Calu3 (cell line): ENCODE measurements around the gene LENG1. TPM values are rescaled to one million over a fixed set of nuclear protein-coding genes. Genes with fewer than 3 reads are reported as not detected.

Experiments used
- BruUV-seq: library from RNA; stranded (reverse); fragments of 400-500 nt; replicated peaks from 2 replicates; lab custom pipeline; 2021; lab: Mats Ljungman, UMichigan
- CTCF ChIA-PET: fragments of 300-600 bp; sonication (Branson Sonifier 250); formaldehyde crosslinking; loops from one replicate; lab custom pipeline; 2022; ENCODE audit warnings: antibody characterized with exemption; lab: Charles Lee
- DNase-seq: peaks from one replicate; pipeline ENCODE4 v3.0.0; 2022
- H3K27ac Mint-ChIP-seq: one replicate; pipeline ENCODE4 v1.8.0; 2022; ENCODE audit warnings: mixed read lengths; ENCODE audit not compliant: unreplicated experiment
- H3K27me3 Mint-ChIP-seq: one replicate; pipeline ENCODE4 v1.8.0; 2022; ENCODE audit warnings: mixed read lengths; ENCODE audit not compliant: unreplicated experiment
- H3K36me3 Mint-ChIP-seq: one replicate; pipeline ENCODE4 v1.8.0; 2022; ENCODE audit warnings: mild to moderate bottlenecking, moderate library complexity, mixed read lengths; ENCODE audit not compliant: insufficient read depth, unreplicated experiment
- H3K4me1 Mint-ChIP-seq: one replicate; pipeline ENCODE4 v1.8.0; 2022; ENCODE audit warnings: mild to moderate bottlenecking, low read depth, mixed read lengths; ENCODE audit not compliant: unreplicated experiment
- H3K4me3 Mint-ChIP-seq: one replicate; pipeline ENCODE4 v1.8.0; 2022; ENCODE audit warnings: mild to moderate bottlenecking, low read depth, moderate library complexity, mixed read lengths; ENCODE audit not compliant: unreplicated experiment
- H3K9me3 Mint-ChIP-seq: one replicate; pipeline ENCODE4 v1.8.0; 2022; ENCODE audit warnings: low read depth, mixed read lengths; ENCODE audit not compliant: unreplicated experiment
- CTCF ChIP-seq: fragments of 200-600 bp; IDR thresholded peaks from one replicate; pipeline ENCODE4 v1.8.0; 2022; ENCODE audit warnings: antibody characterized with exemption; ENCODE audit not compliant: unreplicated experiment
- intact Hi-C: fragments of 100-400 bp; cut with micrococcal nuclease; formaldehyde crosslinking; loops from one replicate; pipeline ENCODE4 v1.10.0; 2022; ENCODE audit not compliant: unreplicated experiment
- total RNA-seq: library from RNA; stranded (reverse); gene quantifications from 2 replicates; pipeline ENCODE4 v1.2.3, GENCODE V29; 2022

LENG1 gene
- total RNA-seq, 1 experiment from 2014 or later = 10.7 TPM

DNA sequence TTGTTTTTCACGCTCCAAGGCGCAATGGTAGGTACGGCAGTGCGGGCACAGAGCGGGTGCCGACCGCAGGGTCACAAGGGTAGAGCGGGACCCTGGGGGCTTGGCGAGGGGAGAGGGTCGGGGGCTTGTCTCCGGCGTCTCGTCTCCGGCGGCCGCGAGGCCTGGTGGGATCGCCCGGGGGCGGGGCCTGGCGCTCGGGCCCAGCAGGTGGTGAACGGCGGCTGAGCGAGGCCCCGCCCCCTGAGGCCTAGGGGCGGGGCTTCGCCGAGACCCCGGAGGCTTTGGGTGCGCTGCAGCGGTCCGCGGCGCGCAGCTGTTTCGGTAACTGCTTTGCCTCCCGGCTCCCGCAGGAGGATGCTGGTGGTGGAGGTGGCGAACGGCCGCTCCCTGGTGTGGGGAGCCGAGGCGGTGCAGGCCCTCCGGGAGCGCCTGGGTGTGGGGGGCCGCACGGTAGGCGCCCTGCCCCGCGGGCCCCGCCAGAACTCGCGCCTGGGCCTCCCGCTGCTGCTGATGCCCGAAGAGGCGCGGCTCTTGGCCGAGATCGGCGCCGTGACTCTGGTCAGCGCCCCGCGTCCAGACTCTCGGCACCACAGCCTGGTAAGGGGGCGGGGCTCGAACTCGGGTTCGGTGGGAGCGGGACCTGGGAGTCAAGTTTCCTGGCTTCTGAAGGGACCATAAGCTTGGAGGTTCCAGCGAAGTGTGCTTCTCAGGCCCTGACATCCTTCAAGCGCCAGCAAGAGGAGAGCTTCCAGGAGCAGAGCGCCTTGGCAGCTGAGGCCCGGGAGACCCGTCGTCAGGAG, 31.7 kb upstream of the LENG1 start, which contains the start of gene TSEN34:
Gene TSEN34, plus strand, starts transcription at position 298 of the 800 bp plus-strand sequence. Its CDS starts 57 bp downstream, at position 355.
- intact Hi-C loops = loop anchor here (1.0 kb wide), 1 partner anchor 9 kb away; the partner anchor contains the start of gene RPS9

GRCh38 chr19:54190503-54191010, 31.0 kb upstream of the LENG1 start:
- peaks cover 27% of the 10 kb centered on the region for H3K4me1 Mint-ChIP-seq
- no TSS peak for BruUV-seq

More for the DNA sequence above, 31.7 kb upstream of the LENG1 start, which contains the start of gene TSEN34:
- no TSS peak for BruUV-seq
- Mint-ChIP-seq H3K27ac (peak within 1 kb of the TSS; percentile 93), H3K36me3 (peaks cover 92% of the 10 kb centered on the region), H3K27me3 (no peaks in the 10 kb centered on the region), H3K4me1 (peaks cover 27% of the 10 kb centered on the region), H3K4me3 (peak within 1 kb of the TSS; percentile 82), H3K9me3 (no peaks in the 10 kb centered on the region)
- DNase-seq = peak; percentile 94
- no peak for TF ChIP-seq CTCF
- CTCF ChIA-PET = interaction anchor here (0.6 to 3.7 kb wide), 6 partner anchors 14 to 398 kb away, joined by 3 to 35 read pairs (median 4); partner anchors contain the start of gene TMC4

DNA sequence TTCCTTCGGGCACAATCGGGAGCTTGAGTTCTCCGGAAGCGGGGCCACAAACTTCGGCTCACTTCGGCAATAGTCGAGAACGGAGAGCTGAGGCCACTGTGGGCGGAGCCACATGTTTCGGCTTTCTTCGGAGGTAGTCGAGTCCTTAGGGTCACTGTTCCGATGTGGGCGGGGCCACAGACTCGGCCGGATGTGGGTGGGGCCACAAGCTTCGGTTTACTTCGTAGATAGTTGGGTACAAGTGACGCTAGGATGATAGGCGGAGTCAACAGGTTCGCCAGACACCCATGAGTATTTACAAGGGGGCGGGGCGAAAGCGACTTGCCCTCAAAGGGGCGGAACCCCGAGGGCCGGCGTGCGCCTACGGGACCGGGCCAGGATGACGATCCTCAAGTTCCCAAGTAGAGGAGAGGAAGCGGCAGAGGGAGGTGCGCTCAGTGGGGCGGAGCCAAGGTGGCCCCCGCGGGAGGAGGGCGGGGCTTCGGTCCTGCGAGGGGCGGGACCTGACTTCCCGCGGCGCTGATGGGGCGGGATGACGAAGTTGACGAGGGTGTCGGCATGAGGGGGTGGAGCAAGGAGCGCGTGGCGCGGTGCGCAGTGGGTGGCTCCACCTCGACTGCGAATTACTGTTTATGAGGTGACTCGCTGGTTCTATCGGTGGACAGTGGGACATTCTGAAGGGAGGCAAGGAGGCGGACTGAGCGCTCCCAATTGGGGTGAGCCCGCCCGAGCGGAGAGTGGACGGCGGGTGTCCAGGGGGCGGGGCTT, 30.4 kb upstream of the LENG1 start:
- H3K27me3 Mint-ChIP-seq = no peaks in the 10 kb centered on the region
- H3K4me1 Mint-ChIP-seq = peaks cover 27% of the 10 kb centered on the region
- H3K9me3 Mint-ChIP-seq = no peaks in the 10 kb centered on the region
- H3K36me3 Mint-ChIP-seq = peaks cover 91% of the 10 kb centered on the region
- H3K4me3 Mint-ChIP-seq = peak overlapping the region; percentile 82
- peak overlapping the region; percentile 93 for H3K27ac Mint-ChIP-seq
- CTCF ChIA-PET = interaction anchor here (0.6 to 3.7 kb wide), 18 partner anchors 10 to 1435 kb away, joined by 3 to 35 read pairs (median 5); partner anchors contain the start of genes CNOT3, LENG1, MYADM and RPS9
- DNase-seq = peak; percentile 100
- TF ChIP-seq CTCF = no peak
- intact Hi-C loops = no loop called here
- BruUV-seq = no TSS peak

More at GRCh38 chr19:54190503-54191010, 31.0 kb upstream of the LENG1 start:
- Mint-ChIP-seq H3K9me3 (no peaks in the 10 kb centered on the region), H3K27ac (peak overlapping the region; percentile 93), H3K36me3 (peaks cover 92% of the 10 kb centered on the region), H3K27me3 (no peaks in the 10 kb centered on the region), H3K4me3 (peak overlapping the region; percentile 82)
- peak; percentile 100 for DNase-seq
- CTCF ChIA-PET = interaction anchor here (1.0 to 3.7 kb wide), 6 partner anchors 10 to 398 kb away, joined by 3 to 35 read pairs (median 6); partner anchors contain the start of genes RPS9 and TMC4
- intact Hi-C loops = loop anchor here (1.0 kb wide), 1 partner anchor 10 kb away; the partner anchor contains the start of gene RPS9
- no peak for TF ChIP-seq CTCF
